ENCODE data around the gene SPNS1.
"Not testable (repeated sequence)": the region's sequence is repeated elsewhere in the genome, so short reads cannot be mapped to it uniquely, and the experiment has no call there.

SPNS1 gene, protein sequence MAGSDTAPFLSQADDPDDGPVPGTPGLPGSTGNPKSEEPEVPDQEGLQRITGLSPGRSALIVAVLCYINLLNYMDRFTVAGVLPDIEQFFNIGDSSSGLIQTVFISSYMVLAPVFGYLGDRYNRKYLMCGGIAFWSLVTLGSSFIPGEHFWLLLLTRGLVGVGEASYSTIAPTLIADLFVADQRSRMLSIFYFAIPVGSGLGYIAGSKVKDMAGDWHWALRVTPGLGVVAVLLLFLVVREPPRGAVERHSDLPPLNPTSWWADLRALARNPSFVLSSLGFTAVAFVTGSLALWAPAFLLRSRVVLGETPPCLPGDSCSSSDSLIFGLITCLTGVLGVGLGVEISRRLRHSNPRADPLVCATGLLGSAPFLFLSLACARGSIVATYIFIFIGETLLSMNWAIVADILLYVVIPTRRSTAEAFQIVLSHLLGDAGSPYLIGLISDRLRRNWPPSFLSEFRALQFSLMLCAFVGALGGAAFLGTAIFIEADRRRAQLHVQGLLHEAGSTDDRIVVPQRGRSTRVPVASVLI

DNA sequence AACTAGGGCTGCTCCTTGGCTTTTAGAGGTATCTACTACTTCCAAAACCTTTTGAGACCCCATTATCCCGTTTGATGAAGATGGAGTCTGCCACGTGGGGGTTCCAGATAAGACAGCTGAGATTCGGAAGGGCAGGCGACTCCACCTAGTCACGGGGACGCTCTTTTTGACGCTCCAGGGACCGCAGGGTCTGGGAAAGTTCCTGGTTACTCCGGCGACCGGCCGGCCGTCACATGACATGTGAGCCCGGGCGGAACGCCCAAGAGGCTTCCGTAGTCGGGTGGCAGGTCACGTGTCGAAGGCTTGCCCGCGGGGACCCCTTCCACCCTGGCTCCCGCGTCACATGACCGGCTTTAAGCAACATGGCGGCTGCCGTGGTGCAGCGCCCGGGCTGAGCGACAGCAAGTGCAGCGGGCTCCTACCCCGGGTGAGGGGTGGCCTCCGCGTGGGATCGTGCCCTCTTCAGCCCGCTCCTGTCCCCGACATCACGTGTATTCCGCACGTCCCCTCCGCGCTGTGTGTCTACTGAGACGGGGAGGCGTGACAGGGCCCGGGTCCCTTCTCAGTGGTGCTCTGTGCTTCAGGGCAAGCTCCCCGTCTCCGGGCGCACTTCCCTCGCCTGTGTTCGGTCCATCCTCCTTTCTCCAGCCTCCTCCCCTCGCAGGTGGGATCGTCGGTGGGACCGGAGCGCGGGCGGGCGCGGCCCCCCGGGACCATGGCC is at the start of gene SPNS1:
TSS of gene SPNS1 (plus strand) at position 342 of the 721 bp plus-strand sequence. CDS start at position 716, 374 bp downstream.
- DNase-seq (ENCODE audit: low read depth in 2 of 3, low spot score in 2 of 3) = peak; percentile 73 to 91 (median 86)

DNA sequence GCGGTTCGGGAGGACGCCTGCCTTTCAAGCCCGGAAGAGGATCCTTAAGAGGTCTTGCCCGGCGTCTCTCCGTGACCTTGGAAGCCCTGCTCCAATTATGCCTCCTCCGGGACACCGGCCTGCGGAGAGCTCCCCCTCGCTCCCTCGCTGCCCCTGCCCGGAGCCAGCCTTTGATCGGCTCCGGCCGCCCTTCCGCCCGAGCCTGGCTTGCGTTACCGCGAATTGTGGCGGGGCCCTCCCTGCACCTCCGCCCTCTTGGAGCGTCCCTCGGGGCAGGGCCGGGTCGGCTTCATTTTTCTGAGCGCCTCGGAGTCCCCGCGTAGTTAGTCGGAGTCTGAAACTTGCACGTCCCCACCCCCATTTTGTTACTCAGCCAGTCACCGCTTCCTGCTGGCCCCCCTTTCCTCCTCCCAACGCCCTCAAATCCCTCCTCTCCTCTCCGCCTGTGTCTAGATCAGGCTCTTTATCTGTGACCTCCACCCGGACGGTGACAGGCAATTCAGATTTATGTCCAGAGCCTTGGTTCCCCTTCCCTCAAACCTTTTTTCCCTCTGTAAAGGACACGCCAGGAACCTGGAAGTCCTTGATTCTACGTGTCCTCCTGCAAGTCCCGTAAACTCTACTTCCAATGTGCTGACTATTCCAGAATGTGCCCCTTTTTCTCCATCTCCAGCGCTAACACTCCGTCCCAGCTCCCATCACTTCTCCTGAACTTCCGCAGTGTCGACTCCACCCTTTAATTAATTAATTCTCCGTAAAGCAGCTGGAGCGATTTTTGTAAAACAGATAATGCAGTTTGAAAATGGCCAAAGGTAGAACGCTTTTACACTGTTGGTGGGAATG is 49.0 kb upstream of the SPNS1 start:
- DNase-seq (ENCODE audit: low read depth in 2 of 3, low spot score in 2 of 3) = peak; percentile 69 to 76 (median 73)

DNA sequence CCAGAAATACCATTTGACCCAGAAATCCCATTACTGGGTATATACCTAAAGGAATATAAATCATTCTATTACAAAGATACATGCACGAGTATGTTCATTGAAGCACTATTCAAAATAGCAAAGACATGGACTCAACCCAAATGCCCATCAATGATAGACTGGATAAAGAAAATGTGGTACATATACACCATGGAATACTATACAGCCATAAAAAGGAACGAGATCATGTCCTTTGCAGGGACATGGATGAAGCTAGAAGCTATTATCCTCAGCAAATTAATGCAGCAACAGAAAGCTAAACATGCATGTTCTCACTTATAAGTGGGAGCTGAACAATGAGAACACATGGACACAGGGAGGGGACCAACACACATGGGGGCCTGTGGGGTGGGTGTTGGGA is 48.3 kb upstream of the SPNS1 start:
- not testable (repeated sequence) for DNase-seq (ENCODE audit: low read depth in 2 of 3, low spot score in 2 of 3)

DNA sequence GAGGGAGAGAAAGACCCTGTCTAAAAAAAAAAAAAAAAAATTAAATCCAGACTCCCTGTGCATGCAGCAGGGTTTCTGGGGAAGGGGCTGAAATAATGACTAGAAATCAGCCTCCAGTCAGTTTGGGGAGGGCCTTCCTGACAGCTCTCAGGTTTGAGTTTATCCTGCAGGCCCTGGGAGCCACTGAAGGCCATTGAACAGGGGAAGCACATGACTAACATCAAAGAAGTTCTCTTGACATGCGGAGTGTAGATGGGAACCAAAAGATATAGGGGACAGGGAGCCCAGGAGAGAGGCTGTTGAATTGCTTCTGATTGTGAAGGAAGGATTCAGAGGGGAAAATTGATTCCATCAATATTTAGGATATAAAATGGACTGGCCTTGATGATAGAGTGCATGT is 46.8 kb upstream of the SPNS1 start:
- DNase-seq (ENCODE audit: low read depth in 2 of 3, low spot score in 2 of 3) = no peak

DNA sequence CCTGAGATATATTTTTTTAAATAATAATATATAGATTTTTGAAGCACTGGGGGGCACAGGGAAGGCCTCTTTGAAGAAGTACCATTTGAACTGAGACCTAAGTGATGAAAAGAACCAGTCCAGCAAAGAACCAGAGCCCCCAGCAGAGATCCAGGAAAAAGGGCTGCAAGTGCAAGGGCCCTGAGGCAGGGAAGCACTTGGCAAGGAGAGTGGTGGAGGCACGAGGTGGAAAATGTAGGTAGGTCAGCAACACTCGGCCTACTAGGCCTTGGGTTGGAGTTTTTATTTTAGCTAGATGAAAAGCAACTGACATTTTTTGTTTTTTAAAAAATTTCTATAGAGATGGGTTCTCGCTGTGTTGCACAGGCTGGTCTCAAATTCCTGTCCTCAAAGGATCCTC is 44.4 kb upstream of the SPNS1 start:
- no peak for DNase-seq (ENCODE audit: low read depth in 2 of 3, low spot score in 2 of 3)

DNA sequence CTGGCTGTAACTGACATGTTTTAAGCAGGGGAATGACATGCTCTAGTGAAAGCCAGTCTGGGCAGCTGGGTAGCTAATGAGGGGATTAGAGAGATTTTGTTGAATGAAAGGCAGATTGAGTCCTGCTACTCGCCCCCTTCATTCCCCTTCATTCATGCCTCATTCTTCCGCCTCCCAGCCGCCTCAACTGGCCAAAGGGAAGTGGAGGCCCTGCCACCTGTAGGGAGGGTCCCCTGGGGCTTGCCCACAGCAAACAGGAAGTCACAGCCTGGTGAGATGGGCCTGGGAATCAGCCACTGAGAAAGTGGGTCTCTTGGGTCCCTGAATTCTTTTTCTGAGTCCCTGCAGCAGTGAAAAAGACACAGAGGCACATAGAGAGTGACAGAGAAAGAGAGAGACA is 43.9 kb upstream of the SPNS1 start:
- DNase-seq (ENCODE audit: low read depth in 2 of 3, low spot score in 2 of 3) = no peak

DNA sequence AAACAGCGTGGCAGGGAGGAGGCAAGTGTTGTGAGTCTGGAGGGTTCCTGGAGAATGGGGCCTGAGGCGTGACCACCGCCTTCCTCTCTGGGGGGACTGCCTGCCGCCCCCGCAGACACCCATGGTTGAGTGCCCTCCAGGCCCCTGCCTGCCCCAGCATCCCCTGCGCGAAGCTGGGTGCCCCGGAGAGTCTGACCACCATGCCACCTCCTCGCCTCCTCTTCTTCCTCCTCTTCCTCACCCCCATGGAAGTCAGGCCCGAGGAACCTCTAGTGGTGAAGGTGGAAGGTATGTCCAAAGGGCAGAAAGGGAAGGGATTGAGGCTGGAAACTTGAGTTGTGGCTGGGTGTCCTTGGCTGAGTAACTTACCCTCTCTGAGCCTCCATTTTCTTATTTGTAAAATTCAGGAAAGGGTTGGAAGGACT is 42.8 kb upstream of the SPNS1 start, which contains the start of gene CD19:
TSS of gene CD19 (plus strand) at position 171 of the 425 bp plus-strand sequence. CDS start at position 201, 30 bp downstream.
- DNase-seq (ENCODE audit: low read depth in 2 of 3, low spot score in 2 of 3) = no peak

DNA sequence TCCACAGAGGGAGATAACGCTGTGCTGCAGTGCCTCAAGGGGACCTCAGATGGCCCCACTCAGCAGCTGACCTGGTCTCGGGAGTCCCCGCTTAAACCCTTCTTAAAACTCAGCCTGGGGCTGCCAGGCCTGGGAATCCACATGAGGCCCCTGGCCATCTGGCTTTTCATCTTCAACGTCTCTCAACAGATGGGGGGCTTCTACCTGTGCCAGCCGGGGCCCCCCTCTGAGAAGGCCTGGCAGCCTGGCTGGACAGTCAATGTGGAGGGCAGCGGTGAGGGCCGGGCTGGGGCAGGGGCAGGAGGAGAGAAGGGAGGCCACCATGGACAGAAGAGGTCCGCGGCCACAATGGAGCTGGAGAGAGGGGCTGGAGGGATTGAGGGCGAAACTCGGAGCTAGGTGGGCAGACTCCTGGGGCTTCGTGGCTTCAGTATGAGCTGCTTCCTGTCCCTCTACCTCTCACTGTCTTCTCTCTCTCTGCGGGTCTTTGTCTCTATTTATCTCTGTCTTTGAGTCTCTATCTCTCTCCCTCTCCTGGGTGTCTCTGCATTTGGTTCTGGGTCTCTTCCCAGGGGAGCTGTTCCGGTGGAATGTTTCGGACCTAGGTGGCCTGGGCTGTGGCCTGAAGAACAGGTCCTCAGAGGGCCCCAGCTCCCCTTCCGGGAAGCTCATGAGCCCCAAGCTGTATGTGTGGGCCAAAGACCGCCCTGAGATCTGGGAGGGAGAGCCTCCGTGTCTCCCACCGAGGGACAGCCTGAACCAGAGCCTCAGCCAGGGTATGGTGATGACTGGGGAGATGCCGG is 42.0 kb upstream of the SPNS1 start:
- no peak for DNase-seq (ENCODE audit: low read depth in 2 of 3, low spot score in 2 of 3)

DNA sequence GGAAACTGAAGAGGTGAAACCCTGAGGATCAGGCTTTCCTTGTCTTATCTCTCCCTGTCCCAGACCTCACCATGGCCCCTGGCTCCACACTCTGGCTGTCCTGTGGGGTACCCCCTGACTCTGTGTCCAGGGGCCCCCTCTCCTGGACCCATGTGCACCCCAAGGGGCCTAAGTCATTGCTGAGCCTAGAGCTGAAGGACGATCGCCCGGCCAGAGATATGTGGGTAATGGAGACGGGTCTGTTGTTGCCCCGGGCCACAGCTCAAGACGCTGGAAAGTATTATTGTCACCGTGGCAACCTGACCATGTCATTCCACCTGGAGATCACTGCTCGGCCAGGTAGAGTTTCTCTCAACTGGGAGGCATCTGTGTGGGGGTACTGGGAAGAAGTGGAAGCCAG is 41.4 kb upstream of the SPNS1 start:
- DNase-seq (ENCODE audit: low read depth in 2 of 3, low spot score in 2 of 3) = no peak

DNA sequence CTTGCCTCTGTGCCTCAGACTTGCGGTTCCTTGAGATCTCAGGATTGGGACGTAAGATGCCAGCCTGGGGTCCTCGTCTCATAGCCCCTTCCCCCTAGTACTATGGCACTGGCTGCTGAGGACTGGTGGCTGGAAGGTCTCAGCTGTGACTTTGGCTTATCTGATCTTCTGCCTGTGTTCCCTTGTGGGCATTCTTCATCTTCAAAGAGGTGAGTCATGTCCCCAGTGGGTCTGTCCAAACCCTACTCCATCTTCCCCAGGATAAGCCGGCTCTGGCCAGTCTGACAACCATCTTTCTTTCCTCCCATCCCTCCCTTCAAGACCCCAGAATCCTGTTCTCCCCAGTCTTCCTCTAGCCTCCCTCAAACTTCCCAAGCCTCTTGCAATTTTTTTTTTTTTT is 39.2 kb upstream of the SPNS1 start:
- no peak for DNase-seq (ENCODE audit: low read depth in 2 of 3, low spot score in 2 of 3)

DNA sequence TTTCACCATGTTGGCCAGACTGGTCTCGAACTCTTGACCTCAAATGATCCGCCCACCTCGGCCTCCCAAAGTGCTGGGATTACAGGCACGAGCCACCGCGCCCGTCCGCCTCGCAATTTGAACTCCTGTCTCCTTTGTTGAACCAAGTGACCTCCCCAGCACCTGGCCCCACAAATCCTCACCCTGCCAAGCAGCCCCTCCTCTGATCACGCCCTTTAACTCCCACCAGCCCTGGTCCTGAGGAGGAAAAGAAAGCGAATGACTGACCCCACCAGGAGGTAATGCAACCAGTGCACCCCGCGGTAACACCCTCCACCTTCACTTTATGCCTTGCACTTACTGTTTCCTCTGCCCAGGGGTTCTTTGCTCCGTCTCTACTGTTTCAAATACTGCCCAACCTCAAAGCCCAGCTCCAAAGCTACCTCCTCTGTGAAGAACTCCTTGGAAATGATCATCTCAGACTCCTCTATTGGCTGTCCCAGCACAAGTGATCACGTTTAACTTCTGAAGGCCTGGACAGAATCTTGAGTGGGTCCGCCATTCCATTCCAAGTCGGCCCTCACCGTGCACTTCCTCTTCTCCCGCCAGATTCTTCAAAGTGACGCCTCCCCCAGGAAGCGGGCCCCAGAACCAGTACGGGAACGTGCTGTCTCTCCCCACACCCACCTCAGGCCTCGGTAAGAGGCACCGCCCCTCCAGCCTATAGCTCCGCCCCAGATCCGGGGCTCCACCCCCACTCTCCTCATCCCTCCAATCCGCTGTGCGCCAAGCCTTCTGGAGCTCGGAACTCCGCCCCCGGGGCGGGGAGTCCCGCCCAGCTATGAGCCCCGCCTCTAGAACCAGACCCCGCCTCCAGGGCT is 38.4 kb upstream of the SPNS1 start:
- DNase-seq (ENCODE audit: low read depth in 2 of 3, low spot score in 2 of 3) = peak; percentile 61 to 76 (median 66)

DNA sequence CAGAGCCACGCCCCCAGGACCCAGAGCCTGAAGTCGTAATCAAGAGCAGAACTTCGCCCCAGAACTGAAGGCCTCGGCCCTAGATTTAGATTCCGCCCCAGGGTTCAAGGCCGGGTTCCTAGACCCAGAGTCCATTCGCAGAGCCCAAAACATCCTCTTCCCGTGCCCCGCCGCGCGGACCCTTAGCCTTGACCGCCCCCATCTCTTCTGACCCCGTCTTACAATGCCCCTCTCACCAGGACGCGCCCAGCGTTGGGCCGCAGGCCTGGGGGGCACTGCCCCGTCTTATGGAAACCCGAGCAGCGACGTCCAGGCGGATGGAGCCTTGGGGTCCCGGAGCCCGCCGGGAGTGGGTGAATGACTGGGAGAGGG is 37.8 kb upstream of the SPNS1 start:
- DNase-seq (ENCODE audit: low read depth in 2 of 3, low spot score in 2 of 3) = no peak

DNA sequence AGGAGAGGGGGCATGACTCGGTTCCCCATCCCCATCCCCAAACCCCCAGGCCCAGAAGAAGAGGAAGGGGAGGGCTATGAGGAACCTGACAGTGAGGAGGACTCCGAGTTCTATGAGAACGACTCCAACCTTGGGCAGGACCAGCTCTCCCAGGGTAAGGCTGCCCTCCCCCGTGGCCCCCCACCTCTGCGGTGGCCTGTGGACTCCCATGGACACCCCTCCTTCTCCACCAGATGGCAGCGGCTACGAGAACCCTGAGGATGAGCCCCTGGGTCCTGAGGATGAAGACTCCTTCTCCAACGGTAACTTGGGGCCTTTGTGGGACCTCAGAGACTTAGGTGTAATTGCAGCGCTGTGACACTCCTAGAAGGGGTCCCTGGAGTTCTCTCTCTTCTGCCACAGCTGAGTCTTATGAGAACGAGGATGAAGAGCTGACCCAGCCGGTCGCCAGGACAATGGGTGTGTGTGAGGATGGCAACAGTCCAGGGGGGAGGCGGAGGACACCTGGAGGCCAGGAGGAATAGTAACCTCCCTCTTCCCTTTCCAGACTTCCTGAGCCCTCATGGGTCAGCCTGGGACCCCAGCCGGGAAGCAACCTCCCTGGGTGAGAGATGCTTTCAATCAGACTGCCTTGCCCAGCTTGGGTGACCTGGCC is 37.2 kb upstream of the SPNS1 start:
- DNase-seq (ENCODE audit: low read depth in 2 of 3, low spot score in 2 of 3) = no peak

DNA sequence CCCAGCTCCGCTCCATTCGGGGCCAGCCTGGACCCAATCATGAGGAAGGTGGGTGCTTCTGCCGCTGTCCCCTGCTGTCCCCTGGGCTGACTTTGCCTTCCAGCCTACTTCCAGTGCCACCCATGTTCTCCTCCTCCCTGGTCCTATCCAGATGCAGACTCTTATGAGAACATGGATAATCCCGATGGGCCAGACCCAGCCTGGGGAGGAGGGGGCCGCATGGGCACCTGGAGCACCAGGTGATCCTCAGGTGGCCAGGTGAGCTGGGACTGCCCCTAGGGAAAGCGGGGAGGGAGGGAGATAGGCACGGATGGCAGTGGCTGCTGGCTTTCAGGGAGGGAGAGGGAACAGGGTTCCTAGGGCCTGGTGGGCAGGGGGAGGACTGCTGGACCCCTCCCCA is 35.9 kb upstream of the SPNS1 start:
- DNase-seq (ENCODE audit: low read depth in 2 of 3, low spot score in 2 of 3) = no peak

DNA sequence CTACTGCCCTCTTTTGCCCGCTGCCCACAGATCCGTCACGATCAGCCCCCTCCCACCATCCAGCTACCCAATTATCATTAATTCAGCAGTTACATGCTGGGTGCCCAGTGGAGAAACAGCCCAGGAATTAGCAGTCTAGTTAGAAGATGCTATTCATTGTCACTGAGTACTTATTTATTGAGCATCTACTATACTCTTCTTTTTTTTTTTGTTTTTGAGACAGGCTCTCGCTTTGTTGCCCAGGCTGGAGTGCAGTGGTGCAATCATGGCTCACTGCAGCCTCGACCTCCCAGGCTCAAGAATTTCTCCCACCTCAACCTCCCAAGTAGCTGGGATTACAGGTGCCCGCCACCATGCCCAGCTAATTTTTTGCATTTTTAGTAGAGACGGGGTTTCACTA is 34.8 kb upstream of the SPNS1 start:
- not testable (repeated sequence) for DNase-seq (ENCODE audit: low read depth in 2 of 3, low spot score in 2 of 3)

DNA sequence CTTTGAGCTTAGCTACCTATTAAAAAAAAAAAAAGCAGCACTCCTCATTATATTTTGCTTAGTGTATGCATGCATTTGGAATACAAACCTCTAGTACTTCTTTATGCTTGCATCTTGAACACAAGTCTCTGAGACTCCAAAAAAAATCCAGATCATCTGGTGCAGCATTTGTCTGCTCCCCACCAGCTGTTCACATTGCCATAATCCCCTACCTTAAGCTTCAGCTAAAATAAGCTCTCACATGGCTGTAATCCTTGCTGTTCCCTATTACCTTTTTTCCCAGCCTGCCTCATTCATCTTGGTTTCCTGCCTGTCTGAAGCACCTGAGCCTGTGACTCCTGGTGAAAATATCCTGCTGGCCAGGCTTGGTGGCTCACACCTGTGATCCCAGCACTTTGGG is 31.3 kb upstream of the SPNS1 start:
- DNase-seq (ENCODE audit: low read depth in 2 of 3, low spot score in 2 of 3) = no peak

DNA sequence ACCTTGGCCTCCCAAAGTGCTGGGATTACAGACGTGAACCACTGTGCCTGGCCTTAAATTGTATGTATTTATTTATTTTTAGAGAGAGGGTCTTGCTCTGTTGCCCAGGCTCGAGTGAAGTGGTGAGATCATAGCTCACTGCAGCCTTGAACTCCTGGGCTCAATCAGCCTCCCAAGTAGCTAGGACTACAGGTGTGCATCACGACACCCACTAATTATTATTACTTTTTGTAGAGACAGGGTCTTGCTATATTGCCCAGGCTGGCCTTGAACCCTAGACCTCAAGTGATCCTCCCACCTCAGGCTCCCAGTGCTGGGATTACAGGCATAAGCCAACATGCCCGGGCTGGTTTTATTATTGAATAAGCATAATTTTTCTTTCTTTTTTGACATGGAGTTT is 27.9 kb upstream of the SPNS1 start:
- DNase-seq (ENCODE audit: low read depth in 2 of 3, low spot score in 2 of 3) = no peak

DNA sequence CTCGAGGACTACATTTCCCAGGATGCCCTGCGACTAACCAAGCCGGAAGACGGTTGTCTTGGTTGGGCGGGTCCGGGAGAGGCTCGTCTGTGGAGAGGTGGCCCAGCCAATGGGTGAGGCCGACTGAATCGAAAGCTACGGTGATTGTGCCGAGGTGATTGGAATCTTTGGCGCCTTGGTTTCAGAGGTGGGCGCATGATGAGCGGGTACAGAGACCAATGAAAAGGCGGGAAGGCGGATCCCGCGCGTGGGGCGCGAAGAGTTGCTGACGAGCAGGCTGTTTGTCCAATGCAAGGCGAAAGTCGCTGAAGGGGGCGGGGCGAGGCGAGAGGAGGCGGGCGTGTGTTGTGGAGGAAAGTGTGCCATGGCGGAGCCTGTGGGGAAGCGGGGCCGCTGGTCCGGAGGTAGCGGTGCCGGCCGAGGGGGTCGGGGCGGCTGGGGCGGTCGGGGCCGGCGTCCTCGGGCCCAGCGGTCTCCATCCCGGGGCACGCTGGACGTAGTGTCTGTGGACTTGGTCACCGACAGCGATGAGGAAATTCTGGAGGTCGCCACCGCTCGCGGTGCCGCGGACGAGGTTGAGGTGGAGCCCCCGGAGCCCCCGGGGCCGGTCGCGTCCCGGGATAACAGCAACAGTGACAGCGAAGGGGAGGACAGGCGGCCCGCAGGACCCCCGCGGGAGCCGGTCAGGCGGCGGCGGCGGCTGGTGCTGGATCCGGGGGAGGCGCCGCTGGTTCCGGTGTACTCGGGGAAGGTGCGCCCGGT is 23.7 kb upstream of the SPNS1 start, which contains the start of gene NFATC2IP:
TSS of gene NFATC2IP (plus strand) at position 290 of the 762 bp plus-strand sequence. CDS start at position 365, 75 bp downstream.
- DNase-seq (ENCODE audit: low read depth in 2 of 3, low spot score in 2 of 3) = peak; percentile 98 to 99 (median 99)

Data from activated CD8-positive, alpha-beta memory T cell treated with anti-CD3 and anti-CD28 coated beads for 48 hours (primary cell).